ENCODE data around the gene FARS2.
"Not testable (repeated sequence)": the region's sequence is repeated elsewhere in the genome, so short reads cannot be mapped to it uniquely, and the experiment has no call there.

Gene FARS2

GRCh38 chr6:5783584-5784089 is 522.3 kb downstream of the FARS2 start:
- Mint-ChIP-seq H3K4me1 (ENCODE audit: low read depth in 2 of 2) (peaks cover 7 to 9% of the 10 kb centered on the region in 2 donors), H3K27me3 (no peaks in the 10 kb centered on the region), H3K36me3 (ENCODE audit: insufficient read depth) (peaks cover 7% of the 10 kb centered on the region), H3K9me3 (no peaks in the 10 kb centered on the region), H3K27ac (no peak overlapping the region), H3K4me3 (no peak overlapping the region)
- DNase-seq = no peak
- no peak for ATAC-seq (replicated peaks)

GRCh38 chr6:5785249-5785648 is 523.9 kb downstream of the FARS2 start:
- Mint-ChIP-seq H3K27ac (peak overlapping the region in 1 of 2 donors; percentile 44), H3K4me1 (ENCODE audit: low read depth in 2 of 2) (peaks cover 7 to 9% of the 10 kb centered on the region in 2 donors), H3K9me3 (no peaks in the 10 kb centered on the region), H3K4me3 (no peak overlapping the region), H3K27me3 (no peaks in the 10 kb centered on the region), H3K36me3 (ENCODE audit: insufficient read depth) (peaks cover 5% of the 10 kb centered on the region)
- DNase-seq = no peak
- ATAC-seq (replicated peaks) = no peak

GRCh38 chr6:5786321-5786968 is 525.1 kb downstream of the FARS2 start:
- ATAC-seq (replicated peaks) = no peak
- H3K4me3 Mint-ChIP-seq = no peak overlapping the region
- no peaks in the 10 kb centered on the region for H3K27me3 Mint-ChIP-seq
- H3K27ac Mint-ChIP-seq = no peak overlapping the region
- peaks cover 5% of the 10 kb centered on the region for H3K36me3 Mint-ChIP-seq (ENCODE audit: insufficient read depth)
- no peak for DNase-seq
- H3K4me1 Mint-ChIP-seq (ENCODE audit: low read depth in 2 of 2) = peaks cover 7 to 9% of the 10 kb centered on the region in 2 donors
- H3K9me3 Mint-ChIP-seq = no peaks in the 10 kb centered on the region

GRCh38 chr6:5786969-5787720 is 525.8 kb downstream of the FARS2 start:
- Mint-ChIP-seq H3K27me3 (peaks cover 0 to under 1% of the 10 kb centered on the region in 2 donors), H3K4me1 (ENCODE audit: low read depth in 2 of 2) (peaks cover 9 to 10% of the 10 kb centered on the region in 2 donors), H3K9me3 (no peaks in the 10 kb centered on the region), H3K4me3 (no peak overlapping the region), H3K36me3 (ENCODE audit: insufficient read depth) (peaks cover 5% of the 10 kb centered on the region), H3K27ac (no peak overlapping the region)
- DNase-seq = no peak
- no peak for ATAC-seq (replicated peaks)

GRCh38 chr6:5789426-5789825 is 528.1 kb downstream of the FARS2 start:
- H3K27me3 Mint-ChIP-seq; H3K9me3 Mint-ChIP-seq; DNase-seq; H3K4me3 Mint-ChIP-seq; H3K36me3 Mint-ChIP-seq (ENCODE audit: insufficient read depth); H3K27ac Mint-ChIP-seq; ATAC-seq (replicated peaks): not testable (repeated sequence)
- H3K4me1 Mint-ChIP-seq (ENCODE audit: low read depth in 2 of 2) = peaks cover 9 to 10% of the 10 kb centered on the region in 2 donors

GRCh38 chr6:5796555-5796954 is 535.2 kb downstream of the FARS2 start:
- H3K27me3 Mint-ChIP-seq = peaks cover 0 to 18% of the 10 kb centered on the region in 2 donors

GRCh38 chr6:5806406-5806805 is 545.1 kb downstream of the FARS2 start:
- not testable (repeated sequence) for H3K27me3 Mint-ChIP-seq; H3K4me1 Mint-ChIP-seq (ENCODE audit: low read depth in 2 of 2); H3K27ac Mint-ChIP-seq; H3K4me3 Mint-ChIP-seq; ATAC-seq (replicated peaks); H3K36me3 Mint-ChIP-seq (ENCODE audit: insufficient read depth); H3K9me3 Mint-ChIP-seq; DNase-seq

More at GRCh38 chr6:5796555-5796954, 535.2 kb downstream of the FARS2 start:
- DNase-seq; ATAC-seq (replicated peaks); H3K36me3 Mint-ChIP-seq (ENCODE audit: insufficient read depth); H3K4me1 Mint-ChIP-seq (ENCODE audit: low read depth in 2 of 2); H3K4me3 Mint-ChIP-seq; H3K27ac Mint-ChIP-seq: not testable (repeated sequence)
- peaks cover 0 to 17% of the 10 kb centered on the region in 2 donors for H3K9me3 Mint-ChIP-seq

- no peaks in the 10 kb centered on the region for H3K27me3 Mint-ChIP-seq
- peaks cover 0 to 2% of the 10 kb centered on the region in 2 donors for H3K9me3 Mint-ChIP-seq
- H3K27ac Mint-ChIP-seq = peak overlapping the region; percentile 19 to 54
- DNase-seq (no peak), ATAC-seq (replicated peaks) (no peak)
- peaks cover 19 to 24% of the 10 kb centered on the region in 2 donors for H3K4me1 Mint-ChIP-seq (ENCODE audit: low read depth in 2 of 2)
- no peak overlapping the region for H3K4me3 Mint-ChIP-seq
- peaks cover 2% of the 10 kb centered on the region for H3K36me3 Mint-ChIP-seq (ENCODE audit: insufficient read depth)
Measured at GRCh38 chr6:5809450-5809849, 548.1 kb downstream of the FARS2 start.

GRCh38 chr6:5811997-5812396 is 550.7 kb downstream of the FARS2 start:
- H3K9me3 Mint-ChIP-seq = no peaks in the 10 kb centered on the region
- peaks cover 0 to 5% of the 10 kb centered on the region in 2 donors for H3K27me3 Mint-ChIP-seq
- ATAC-seq (replicated peaks) = no peak
- H3K4me1 Mint-ChIP-seq (ENCODE audit: low read depth in 2 of 2) = peaks cover 22 to 24% of the 10 kb centered on the region in 2 donors
- peak overlapping the region in 1 of 2 donors; percentile 2 for H3K27ac Mint-ChIP-seq
- no peaks in the 10 kb centered on the region for H3K36me3 Mint-ChIP-seq (ENCODE audit: insufficient read depth)
- H3K4me3 Mint-ChIP-seq = no peak overlapping the region
- DNase-seq = no peak

GRCh38 chr6:5813625-5814027 is 552.3 kb downstream of the FARS2 start:
- H3K4me1 Mint-ChIP-seq (ENCODE audit: low read depth in 2 of 2) = peaks cover 22 to 24% of the 10 kb centered on the region in 2 donors
- ATAC-seq (replicated peaks) (peak; percentile 63), DNase-seq (no peak)
- peak overlapping the region; percentile 39 to 79 for H3K4me3 Mint-ChIP-seq
- H3K36me3 Mint-ChIP-seq (ENCODE audit: insufficient read depth) = no peaks in the 10 kb centered on the region
- H3K27me3 Mint-ChIP-seq = peaks cover 0 to 9% of the 10 kb centered on the region in 2 donors
- H3K27ac Mint-ChIP-seq = peak overlapping the region; percentile 70 to 92
- H3K9me3 Mint-ChIP-seq = no peaks in the 10 kb centered on the region

GRCh38 chr6:5814116-5814515 is 552.8 kb downstream of the FARS2 start:
- Mint-ChIP-seq H3K27ac (peak overlapping the region; percentile 70 to 92), H3K4me1 (ENCODE audit: low read depth in 2 of 2) (peaks cover 22 to 24% of the 10 kb centered on the region in 2 donors), H3K27me3 (peaks cover 0 to 9% of the 10 kb centered on the region in 2 donors), H3K4me3 (peak overlapping the region; percentile 39 to 79), H3K9me3 (no peaks in the 10 kb centered on the region), H3K36me3 (ENCODE audit: insufficient read depth) (no peaks in the 10 kb centered on the region)
- ATAC-seq (replicated peaks) (no peak), DNase-seq (no peak)

GRCh38 chr6:5814901-5815300 is 553.6 kb downstream of the FARS2 start:
- ATAC-seq (replicated peaks) (no peak), DNase-seq (no peak)
- Mint-ChIP-seq H3K4me1 (ENCODE audit: low read depth in 2 of 2) (peaks cover 16 to 18% of the 10 kb centered on the region in 2 donors), H3K36me3 (ENCODE audit: insufficient read depth) (no peaks in the 10 kb centered on the region), H3K27ac (no peak overlapping the region), H3K4me3 (no peak overlapping the region), H3K9me3 (no peaks in the 10 kb centered on the region), H3K27me3 (peaks cover 0 to 9% of the 10 kb centered on the region in 2 donors)

- H3K27me3 Mint-ChIP-seq = peaks cover 0 to 9% of the 10 kb centered on the region in 2 donors
- no peak overlapping the region for H3K4me3 Mint-ChIP-seq
- H3K4me1 Mint-ChIP-seq (ENCODE audit: low read depth in 2 of 2) = peaks cover 14 to 15% of the 10 kb centered on the region in 2 donors
- peaks cover 3% of the 10 kb centered on the region for H3K36me3 Mint-ChIP-seq (ENCODE audit: insufficient read depth)
- ATAC-seq (replicated peaks) (no peak), DNase-seq (no peak)
- no peak overlapping the region for H3K27ac Mint-ChIP-seq
- H3K9me3 Mint-ChIP-seq = no peaks in the 10 kb centered on the region
Measured at GRCh38 chr6:5817869-5818268, 556.6 kb downstream of the FARS2 start.

Data from effector memory CD8-positive, alpha-beta T cell (primary cell).